DOHH2 (cell line): ENCODE data around the gene RASGRP4.

Experiments
- EZH2phosphoT487 ChIP-seq: fragments of 200-600 bp; sonication (generic); IDR thresholded peaks from 2 replicates; pipeline ENCODE4 v1.6.1; 2017; ENCODE audit warnings: borderline replicate concordance, mild to moderate bottlenecking, antibody characterized with exemption, low read length, moderate library complexity, mixed read lengths
- TF ChIP-seq, protein P1 (sequence below): fragments of 200-600 bp; sonication (generic); IDR thresholded peaks from one replicate; pipeline ENCODE4 v1.5.1; 2014; ENCODE audit warnings: antibody characterized with exemption, mild to moderate bottlenecking, low read depth, low read length; ENCODE audit not compliant: poor library complexity, severe bottlenecking

DNA sequence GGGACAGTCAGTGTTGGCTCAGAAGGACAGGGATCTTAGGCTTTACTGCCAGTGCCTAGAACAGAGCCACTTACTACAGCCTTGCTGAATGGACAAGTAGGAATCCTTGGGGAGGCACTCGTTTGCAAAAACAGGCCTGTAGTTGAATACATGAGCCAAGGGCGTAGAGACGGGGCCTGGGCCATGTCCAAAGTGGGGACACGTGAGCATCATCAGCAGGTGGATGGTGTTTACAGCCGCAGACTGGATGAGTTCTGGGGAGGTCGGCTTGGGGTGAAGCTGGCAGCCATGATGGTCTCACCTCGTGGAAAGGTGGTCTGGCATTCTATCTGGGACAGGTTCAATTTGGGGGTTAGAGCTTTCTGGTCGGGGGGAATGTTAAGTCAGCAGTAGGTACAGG, 25.0 kb upstream of the RASGRP4 start:
- TF ChIP-seq, protein P1, sequence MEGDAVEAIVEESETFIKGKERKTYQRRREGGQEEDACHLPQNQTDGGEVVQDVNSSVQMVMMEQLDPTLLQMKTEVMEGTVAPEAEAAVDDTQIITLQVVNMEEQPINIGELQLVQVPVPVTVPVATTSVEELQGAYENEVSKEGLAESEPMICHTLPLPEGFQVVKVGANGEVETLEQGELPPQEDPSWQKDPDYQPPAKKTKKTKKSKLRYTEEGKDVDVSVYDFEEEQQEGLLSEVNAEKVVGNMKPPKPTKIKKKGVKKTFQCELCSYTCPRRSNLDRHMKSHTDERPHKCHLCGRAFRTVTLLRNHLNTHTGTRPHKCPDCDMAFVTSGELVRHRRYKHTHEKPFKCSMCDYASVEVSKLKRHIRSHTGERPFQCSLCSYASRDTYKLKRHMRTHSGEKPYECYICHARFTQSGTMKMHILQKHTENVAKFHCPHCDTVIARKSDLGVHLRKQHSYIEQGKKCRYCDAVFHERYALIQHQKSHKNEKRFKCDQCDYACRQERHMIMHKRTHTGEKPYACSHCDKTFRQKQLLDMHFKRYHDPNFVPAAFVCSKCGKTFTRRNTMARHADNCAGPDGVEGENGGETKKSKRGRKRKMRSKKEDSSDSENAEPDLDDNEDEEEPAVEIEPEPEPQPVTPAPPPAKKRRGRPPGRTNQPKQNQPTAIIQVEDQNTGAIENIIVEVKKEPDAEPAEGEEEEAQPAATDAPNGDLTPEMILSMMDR, result no peak
- TF ChIP-seq EZH2phosphoT487, result no peak
